IMR-90 (cell line): Measurements from ENCODE around the gene SNX25. TPM values are rescaled to one million over a fixed set of nuclear protein-coding genes. Genes with fewer than 3 reads are reported as not detected.

ENCODE experiments used
- ATAC-seq: fragments of 200-7000 bp; cut with Tn5 transposase; 2 replicates; pipeline ENCODE4 v1.9.1; 2020; ENCODE audit warnings: low read depth, mild to moderate bottlenecking, moderate library complexity
- BruUV-seq: library from RNA; stranded (reverse); fragments of 400-500 nt; replicated peaks from 2 replicates; lab custom pipeline; 2021; lab: Mats Ljungman, UMichigan
- CTCF ChIA-PET: fragments of 300-600 bp; formaldehyde crosslinking; extraction: SDS; loops from one replicate; lab custom pipeline; 2021; ENCODE audit warnings: antibody characterized with exemption; lab: Yijun Ruan, JAX
- POLR2A ChIA-PET: fragments of 300-600 bp; sonication (Branson Sonifier 250); formaldehyde crosslinking; loops from one replicate; lab custom pipeline; 2022; ENCODE audit warnings: antibody characterized with exemption; ENCODE audit not compliant: unreplicated experiment; lab: Charles Lee
- DNase-seq: peaks from one replicate; pipeline ENCODE4 v3.0.0; 2013
- H2AFZ ChIP-seq: replicated peaks from 2 replicates; pipeline ENCODE3; 2013; ENCODE audit warnings: low read length, mild to moderate bottlenecking; ENCODE audit not compliant: poor library complexity
- H2AK5ac ChIP-seq: 2 replicates; pipeline ENCODE4 v1.6.1; 2013; ENCODE audit warnings: low read depth, low read length, inconsistent platforms
- H2AK9ac ChIP-seq: replicated peaks from 2 replicates; pipeline ENCODE3; 2013; ENCODE audit warnings: mild to moderate bottlenecking, low read depth, low read length, moderate library complexity; ENCODE audit not compliant: poor library complexity
- H2BK120ac ChIP-seq: 2 replicates; pipeline ENCODE4 v1.6.1; 2013; ENCODE audit warnings: low read depth, low read length, inconsistent platforms
- H2BK15ac ChIP-seq: 3 replicates; pipeline ENCODE4 v1.6.1; 2013; ENCODE audit warnings: low read depth, low read length, inconsistent platforms
- H2BK20ac ChIP-seq: 2 replicates; pipeline ENCODE4 v1.6.1; 2013; ENCODE audit warnings: low read depth, mild to moderate bottlenecking, inconsistent platforms, low read length, moderate library complexity
- H2BK5ac ChIP-seq: 2 replicates; pipeline ENCODE4 v1.6.1; 2013; ENCODE audit warnings: mild to moderate bottlenecking, low read depth, low read length, inconsistent platforms; ENCODE audit not compliant: poor library complexity, severe bottlenecking
- H3K14ac ChIP-seq: replicated peaks from 2 replicates; pipeline ENCODE4 v1.6.1; 2013; ENCODE audit warnings: low read depth, low read length, inconsistent platforms
- H3K18ac ChIP-seq: 2 replicates; pipeline ENCODE4 v1.6.1; 2013; ENCODE audit warnings: low read depth, low read length, control low read depth
- H3K23ac ChIP-seq: 2 replicates; pipeline ENCODE4 v1.6.1; 2013; ENCODE audit warnings: low read depth, low read length, inconsistent platforms
- H3K27ac ChIP-seq: 2 replicates; pipeline ENCODE4 v1.5.1; 2013; ENCODE audit warnings: mild to moderate bottlenecking, control low read depth, low read length; ENCODE audit not compliant: insufficient read depth
- H3K27me3 ChIP-seq: 2 replicates; pipeline ENCODE4 v1.6.1; 2013; ENCODE audit warnings: low read length; ENCODE audit not compliant: control insufficient read depth, insufficient read depth
- H3K36me3 ChIP-seq: 2 replicates; pipeline ENCODE4 v1.6.1; 2013; ENCODE audit warnings: low read length, mixed read lengths; ENCODE audit not compliant: control insufficient read depth, insufficient read depth
- H3K4ac ChIP-seq: 2 replicates; pipeline ENCODE4 v1.6.1; 2013; ENCODE audit warnings: low read depth, low read length, inconsistent platforms
- H3K4me1 ChIP-seq: 2 replicates; pipeline ENCODE4 v1.6.1; 2013; ENCODE audit warnings: low read length, mixed read lengths; ENCODE audit not compliant: control insufficient read depth, insufficient read depth
- H3K4me2 ChIP-seq: 2 replicates; pipeline ENCODE4 v1.6.1; 2013; ENCODE audit warnings: low read depth, mild to moderate bottlenecking, control low read depth, low read length, moderate library complexity
- H3K4me3 ChIP-seq: 2 replicates; pipeline ENCODE4 v1.5.1; 2013; ENCODE audit warnings: low read depth, mild to moderate bottlenecking, control low read depth, low read length, moderate library complexity; ENCODE audit not compliant: insufficient read depth
- H3K56ac ChIP-seq: 2 replicates; pipeline ENCODE4 v1.6.1; 2013; ENCODE audit warnings: low read length, inconsistent platforms; ENCODE audit not compliant: insufficient read depth; ENCODE audit errors: extremely low read depth
- H3K79me1 ChIP-seq, 2 experiments: 2 replicates each; pipeline ENCODE4 v1.6.1; 2013; ENCODE audit warnings: low read length in 2 of 2, inconsistent platforms in 1 of 2, low read depth in 1 of 2
- H3K9ac ChIP-seq: 2 replicates; pipeline ENCODE4 v1.6.1; 2013; ENCODE audit warnings: low read depth, low read length, control low read depth
- H3K9me1 ChIP-seq: 2 replicates; pipeline ENCODE4 v1.6.1; 2013; ENCODE audit warnings: low read length, inconsistent platforms; ENCODE audit not compliant: insufficient read depth
- H3K9me3 ChIP-seq: 2 replicates; pipeline ENCODE4 v1.6.1; 2013; ENCODE audit warnings: low read length; ENCODE audit not compliant: control insufficient read depth, insufficient read depth
- H4K20me1 ChIP-seq: 2 replicates; pipeline ENCODE4 v1.6.1; 2013; ENCODE audit warnings: low read length, inconsistent platforms; ENCODE audit not compliant: insufficient read depth
- H4K5ac ChIP-seq: 2 replicates; pipeline ENCODE4 v1.6.1; 2013; ENCODE audit warnings: mild to moderate bottlenecking, low read depth, low read length, control low read depth
- H4K8ac ChIP-seq, 2 experiments: 2 replicates each; pipeline ENCODE4 v1.6.1; 2013; ENCODE audit warnings: low read depth in 2 of 2, low read length in 2 of 2, control low read depth in 1 of 2, inconsistent platforms in 1 of 2
- H4K91ac ChIP-seq: 2 replicates; pipeline ENCODE4 v1.6.1; 2013; ENCODE audit warnings: low read depth, low read length, inconsistent platforms; ENCODE audit not compliant: insufficient read depth
- BHLHE40 ChIP-seq: fragments of 150-350 bp; IDR thresholded peaks from 2 replicates; pipeline ENCODE4 v1.6.1; 2016; ENCODE audit warnings: mild to moderate bottlenecking, low read depth, low read length
- CEBPB ChIP-seq: IDR thresholded peaks from 2 replicates; pipeline ENCODE4 v1.6.1; 2012; ENCODE audit warnings: low read depth, low read length, improper control_type of control experiment
- CTCF ChIP-seq: conservative IDR thresholded peaks from 2 replicates; pipeline ENCODE4 v1.5.1; 2012; ENCODE audit warnings: mild to moderate bottlenecking, low read depth, low read length, improper control_type of control experiment
- MAZ ChIP-seq: IDR thresholded peaks from 2 replicates; pipeline ENCODE4 v1.6.1; 2012; ENCODE audit warnings: low read depth, mild to moderate bottlenecking, low read length, improper control_type of control experiment, moderate library complexity, borderline replicate concordance
- NFE2L2 ChIP-seq: fragments of 150-350 bp; IDR thresholded peaks from 2 replicates; pipeline ENCODE4 v1.6.1; 2016; ENCODE audit warnings: low read depth, mild to moderate bottlenecking, low read length
- POLR2A ChIP-seq: IDR thresholded peaks from 2 replicates; pipeline ENCODE4 v1.6.1; 2012; ENCODE audit warnings: mild to moderate bottlenecking, low read depth, low read length
- RAD21 ChIP-seq: IDR thresholded peaks from 2 replicates; pipeline ENCODE4 v1.6.1; 2012; ENCODE audit warnings: low read length, improper control_type of control experiment
- RCOR1 ChIP-seq: IDR thresholded peaks from 2 replicates; pipeline ENCODE4 v1.6.1; 2012; ENCODE audit warnings: mild to moderate bottlenecking, low read length, improper control_type of control experiment; ENCODE audit not compliant: insufficient replicate concordance
- RFX5 ChIP-seq: IDR thresholded peaks from 2 replicates; pipeline ENCODE4 v1.8.0; 2012; ENCODE audit warnings: low read depth, mild to moderate bottlenecking, low read length, moderate library complexity
- SMC3 ChIP-seq: fragments of 150-350 bp; IDR thresholded peaks from 2 replicates; pipeline ENCODE4 v1.6.1; 2016; ENCODE audit warnings: low read depth, mild to moderate bottlenecking, antibody characterized with exemption, low read length, moderate library complexity
- WGBS, 2 experiments: methylation state at CpG; one replicate each; pipeline versions ENCODE4 v1.1.5 to v1.1.7; 2013; ENCODE audit warnings: missing lambda C conversion rate in 2 of 2; ENCODE audit not compliant: insufficient read length in 1 of 2; ENCODE audit errors: extremely low coverage in 2 of 2; 5-methylcytosine and 5-hydroxymethylcytosine counted together
- dilution Hi-C: fragments of 300-500 bp; cut with HindIII; formaldehyde crosslinking; loops from one replicate; pipeline ENCODE4 v1.14.3; 2018; ENCODE audit warnings: low sequenced_read_pairs; ENCODE audit not compliant: unreplicated experiment
- in situ Hi-C: fragments of 300-500 bp; cut with MboI; formaldehyde crosslinking; loops from 3 replicates; pipeline ENCODE4 v1.14.3; 2019; ENCODE audit warnings: low sequenced_read_pairs, inconsistent platforms, mixed read lengths
- intact Hi-C: fragments of 100-400 bp; cut with micrococcal nuclease; formaldehyde crosslinking; loops from 2 replicates; pipeline ENCODE4 v1.10.0; 2022
- polyA plus RNA-seq, 3 experiments: library from polyadenylated mRNA; depleted of rRNA; stranded (reverse); fragments of >200 nt; gene quantifications; 2 replicates each; pipeline ENCODE4 v1.2.3, GENCODE V29; 2012; ENCODE audit warnings: low replicate concordance in 1 of 3
- total RNA-seq: library from RNA; depleted of rRNA; stranded (reverse); fragments of >200 nt; gene quantifications from 2 replicates; pipeline ENCODE4 v1.2.3, GENCODE V29; 2012
- TF ChIP-seq, protein P1 (sequence below): fragments of 150-350 bp; IDR thresholded peaks from 2 replicates; pipeline ENCODE4 v1.6.1; 2017; ENCODE audit warnings: mild to moderate bottlenecking, antibody characterized with exemption, low read length, low read depth

Gene SNX25
- total and polyA plus RNA-seq, 2 of the 4 experiments (the other 2 are of a cell fraction): 11.4 to 28.3 TPM

- Histone ChIP-seq H2BK20ac (no peak overlapping the region), H2BK15ac (no peak overlapping the region), H2AFZ (no peak overlapping the region), H3K36me3 (peaks cover 7% of the 10 kb centered on the region), H3K4me1 (no peaks in the 10 kb centered on the region), H2AK9ac (no peak overlapping the region), H3K23ac (no peak overlapping the region), H3K4me2 (no peak overlapping the region), H2AK5ac (no peak overlapping the region), H3K79me1 (no peaks in the 10 kb centered on the region), H3K4me3 (no peak overlapping the region), H3K14ac (no peak overlapping the region), H3K9me3 (peaks cover 5% of the 10 kb centered on the region), H4K20me1 (no peaks in the 10 kb centered on the region), H3K18ac (no peak overlapping the region), H2BK120ac (no peak overlapping the region), H4K8ac (no peak overlapping the region), H4K91ac (no peak overlapping the region), H3K56ac (no peak overlapping the region), H3K9me1 (peaks cover 4% of the 10 kb centered on the region; the same call in 1 of the 2 replicates), H4K5ac (no peak overlapping the region), H2BK5ac (no peak overlapping the region), H3K27ac (no peak overlapping the region), H3K9ac (no peak overlapping the region), H3K4ac (no peak overlapping the region), H3K27me3 (no peaks in the 10 kb centered on the region)
- no CpG with 5 or more reads among the region's 1 CpG for WGBS, 2 experiments
- in situ Hi-C loops: no loop called here
- intact Hi-C loops: no loop called here
- no TSS peak for BruUV-seq
- DNase-seq (no peak), ATAC-seq (no peak)
- CTCF ChIA-PET: no interaction called here
- dilution Hi-C loops: no loop called here
- TF ChIP-seq POLR2A (no peak), SMC3 (no peak), CEBPB (no peak), RFX5 (no peak), RAD21 (no peak), CTCF (no peak), NFE2L2 (no peak), RCOR1 (no peak), BHLHE40 (no peak), MAZ (no peak)
- TF ChIP-seq, protein P1, sequence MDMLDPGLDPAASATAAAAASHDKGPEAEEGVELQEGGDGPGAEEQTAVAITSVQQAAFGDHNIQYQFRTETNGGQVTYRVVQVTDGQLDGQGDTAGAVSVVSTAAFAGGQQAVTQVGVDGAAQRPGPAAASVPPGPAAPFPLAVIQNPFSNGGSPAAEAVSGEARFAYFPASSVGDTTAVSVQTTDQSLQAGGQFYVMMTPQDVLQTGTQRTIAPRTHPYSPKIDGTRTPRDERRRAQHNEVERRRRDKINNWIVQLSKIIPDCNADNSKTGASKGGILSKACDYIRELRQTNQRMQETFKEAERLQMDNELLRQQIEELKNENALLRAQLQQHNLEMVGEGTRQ: no peak
- POLR2A ChIA-PET: no interaction called here
These were observed 170.9 kb downstream of the SNX25 start for GRCh38 chr4:185380320-185380719.
